Mesodermal cell (in vitro differentiated cells): Measurements from ENCODE around the gene DKK3.
A peak's percentile ranks its signal among the peaks of the same experiment; 100 is the strongest.

Source experiments
- H3K27ac ChIP-seq: 2 replicates; pipeline ENCODE4 v1.7.0; 2013; ENCODE audit warnings: mild to moderate bottlenecking, low read depth, low read length, moderate library complexity; ENCODE audit not compliant: severe bottlenecking
- H3K36me3 ChIP-seq: 2 replicates; pipeline ENCODE4 v1.7.1; 2013; ENCODE audit warnings: mild to moderate bottlenecking, low read length, moderate library complexity; ENCODE audit not compliant: control insufficient read depth, insufficient read depth
- H3K4me1 ChIP-seq: one replicate; pipeline ENCODE4 v1.7.1; 2013; ENCODE audit warnings: mild to moderate bottlenecking, low read length; ENCODE audit not compliant: insufficient read depth, control insufficient read depth, poor library complexity, severe bottlenecking
- H3K4me3 ChIP-seq: 2 replicates; pipeline ENCODE4 v1.7.0; 2013; ENCODE audit warnings: low read length, control low read depth, mild to moderate bottlenecking; ENCODE audit not compliant: insufficient read depth, poor library complexity, severe bottlenecking; ENCODE audit errors: extremely low read depth
- H3K9me3 ChIP-seq: 2 replicates; pipeline ENCODE4 v1.7.1; 2013; ENCODE audit warnings: mild to moderate bottlenecking, low read length, moderate library complexity; ENCODE audit not compliant: control insufficient read depth
- WGBS, 2 experiments: methylation state at CpG; one replicate each; pipeline ENCODE4 v1.1.5; 2013; ENCODE audit warnings: missing lambda C conversion rate in 2 of 2; ENCODE audit not compliant: insufficient coverage in 2 of 2; 5-methylcytosine and 5-hydroxymethylcytosine counted together

DKK3 gene

GRCh38 chr11:12016246-12016645 lies 7.8 kb upstream of the DKK3 start:
- H3K4me1 ChIP-seq: peaks cover 13% of the 10 kb centered on the region
- H3K36me3 ChIP-seq: no peaks in the 10 kb centered on the region
- H3K4me3 ChIP-seq: no peak overlapping the region
- 78 to 100% methylated on average over 1 to 2 of the region's 2 CpGs for WGBS, 2 experiments
- H3K9me3 ChIP-seq: peaks cover 3% of the 10 kb centered on the region
- H3K27ac ChIP-seq: no peak overlapping the region

GRCh38 chr11:12015486-12015885 lies 7.1 kb upstream of the DKK3 start:
- peaks cover 13% of the 10 kb centered on the region for H3K4me1 ChIP-seq
- H3K27ac ChIP-seq: no peak overlapping the region
- no peaks in the 10 kb centered on the region for H3K9me3 ChIP-seq
- H3K36me3 ChIP-seq: no peaks in the 10 kb centered on the region
- no peak overlapping the region for H3K4me3 ChIP-seq

- WGBS, 2 experiments: 66 to 100% methylated on average over 1 to 3 of the region's 3 CpGs
- Histone ChIP-seq H3K4me3 (no peak overlapping the region), H3K4me1 (peaks cover 8% of the 10 kb centered on the region), H3K27ac (no peak overlapping the region), H3K36me3 (no peaks in the 10 kb centered on the region), H3K9me3 (no peaks in the 10 kb centered on the region)
These were observed 5.4 kb upstream of the DKK3 start for GRCh38 chr11:12013781-12014180.

GRCh38 chr11:12009617-12010321 lies 1.3 kb upstream of the DKK3 start:
- peaks cover 14% of the 10 kb centered on the region for H3K36me3 ChIP-seq
- peaks cover 29% of the 10 kb centered on the region for H3K4me1 ChIP-seq
- WGBS, 2 experiments: 36 to 49% methylated on average over 8 to 12 of the region's 15 CpGs
- no peaks in the 10 kb centered on the region for H3K9me3 ChIP-seq
- no peak overlapping the region for H3K27ac ChIP-seq
- peak overlapping the region; percentile 25 for H3K4me3 ChIP-seq

GRCh38 chr11:12008790-12009616 lies 577 bp upstream of the DKK3 start:
- WGBS, 2 experiments: 0 to 2% methylated on average over 13 to 16 of the region's 76 CpGs
- peaks cover 31% of the 10 kb centered on the region for H3K4me1 ChIP-seq
- no peak overlapping the region for H3K27ac ChIP-seq
- no peaks in the 10 kb centered on the region for H3K9me3 ChIP-seq
- H3K4me3 ChIP-seq: peak overlapping the region; percentile 79
- H3K36me3 ChIP-seq: peaks cover 21% of the 10 kb centered on the region

- 91 to 93% methylated on average over 4 to 5 of the region's 5 CpGs for WGBS, 2 experiments
- Histone ChIP-seq H3K9me3 (no peaks in the 10 kb centered on the region), H3K4me1 (peaks cover 35% of the 10 kb centered on the region), H3K36me3 (peaks cover 39% of the 10 kb centered on the region), H3K4me3 (peak overlapping the region; percentile 79), H3K27ac (no peak overlapping the region)
These were observed 1.2 kb downstream of the DKK3 start for GRCh38 chr11:12007230-12007593.

GRCh38 chr11:12006552-12007229 lies 1.7 kb downstream of the DKK3 start:
- H3K9me3 ChIP-seq: no peaks in the 10 kb centered on the region
- WGBS, 2 experiments: 96% methylated on average over 5 of the region's 7 CpGs
- H3K4me3 ChIP-seq: peak overlapping the region; percentile 79
- peaks cover 44% of the 10 kb centered on the region for H3K36me3 ChIP-seq
- peaks cover 35% of the 10 kb centered on the region for H3K4me1 ChIP-seq
- H3K27ac ChIP-seq: no peak overlapping the region

- peaks cover 56% of the 10 kb centered on the region for H3K36me3 ChIP-seq
- H3K4me1 ChIP-seq: peaks cover 35% of the 10 kb centered on the region
- WGBS, 2 experiments: 100% methylated on average over 1 of the region's 1 CpG; no CpG with 5 or more reads in 1 of the 2 experiments
- H3K4me3 ChIP-seq: no peak overlapping the region
- no peaks in the 10 kb centered on the region for H3K9me3 ChIP-seq
- no peak overlapping the region for H3K27ac ChIP-seq
These were observed 3.0 kb downstream of the DKK3 start for GRCh38 chr11:12005476-12005875.

- H3K27ac ChIP-seq: no peak overlapping the region
- peaks cover 57% of the 10 kb centered on the region for H3K36me3 ChIP-seq
- H3K9me3 ChIP-seq: no peaks in the 10 kb centered on the region
- peaks cover 35% of the 10 kb centered on the region for H3K4me1 ChIP-seq
- WGBS, 2 experiments: 86 to 94% methylated on average over 1 to 2 of the region's 4 CpGs
- no peak overlapping the region for H3K4me3 ChIP-seq
These were observed 3.4 kb downstream of the DKK3 start for GRCh38 chr11:12005061-12005460.

- peaks cover 57% of the 10 kb centered on the region for H3K36me3 ChIP-seq
- WGBS, 2 experiments: 93 to 100% methylated on average over 3 of the region's 4 CpGs
- no peak overlapping the region for H3K27ac ChIP-seq
- H3K4me1 ChIP-seq: peaks cover 34% of the 10 kb centered on the region
- H3K4me3 ChIP-seq: no peak overlapping the region
- no peaks in the 10 kb centered on the region for H3K9me3 ChIP-seq
These were observed 4.6 kb downstream of the DKK3 start for GRCh38 chr11:12003815-12004214.
